ENCODE measurements around the gene TLCD3B.

GRCh38 chr16:30004424-30004776 lies 26.7 kb downstream of the TLCD3B start:
- TF ChIP-seq CTCF (conservative IDR thresholded peaks at IDR 0.05; ENCODE audit: low read length), result no peak
- TF ChIP-seq EZH2phosphoT487 (IDR thresholded peaks at IDR 0.05; ENCODE audit: borderline replicate concordance, low read depth, low read length), result no peak
